GM04504 (cell line): ENCODE measurements around the gene CCDC85B.
"Not testable (repeated sequence)": the region's sequence is repeated elsewhere in the genome, so short reads cannot be mapped to it uniquely, and the experiment has no call there.

Experiments
- DNase-seq: peaks from one replicate; pipeline ENCODE4 v3.0.0-alpha.2; 2012; ENCODE audit warnings: low read depth

CCDC85B gene

DNA sequence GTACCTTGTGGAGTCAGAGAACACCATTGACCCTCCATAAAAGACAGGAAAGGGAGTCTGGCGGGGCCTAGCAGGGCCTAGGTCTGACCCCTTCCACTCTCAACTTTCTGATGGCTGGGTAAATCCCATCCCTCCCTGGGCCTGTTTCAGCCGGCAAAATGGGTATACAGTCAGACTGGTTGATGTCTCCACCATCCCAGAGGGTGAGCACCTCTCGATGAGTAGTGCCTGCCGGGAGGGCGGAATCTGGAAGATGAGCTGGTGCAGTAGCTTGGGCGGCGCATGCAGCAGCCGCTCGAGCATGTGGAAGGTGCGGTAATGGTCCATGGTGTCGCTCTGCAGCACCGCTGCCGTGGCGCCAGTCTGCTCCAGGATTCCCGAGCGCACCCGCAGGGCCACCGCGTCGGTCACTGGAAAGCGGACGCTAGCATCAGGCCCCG is 2.7 kb upstream of the CCDC85B start:
- no peak for DNase-seq

DNA sequence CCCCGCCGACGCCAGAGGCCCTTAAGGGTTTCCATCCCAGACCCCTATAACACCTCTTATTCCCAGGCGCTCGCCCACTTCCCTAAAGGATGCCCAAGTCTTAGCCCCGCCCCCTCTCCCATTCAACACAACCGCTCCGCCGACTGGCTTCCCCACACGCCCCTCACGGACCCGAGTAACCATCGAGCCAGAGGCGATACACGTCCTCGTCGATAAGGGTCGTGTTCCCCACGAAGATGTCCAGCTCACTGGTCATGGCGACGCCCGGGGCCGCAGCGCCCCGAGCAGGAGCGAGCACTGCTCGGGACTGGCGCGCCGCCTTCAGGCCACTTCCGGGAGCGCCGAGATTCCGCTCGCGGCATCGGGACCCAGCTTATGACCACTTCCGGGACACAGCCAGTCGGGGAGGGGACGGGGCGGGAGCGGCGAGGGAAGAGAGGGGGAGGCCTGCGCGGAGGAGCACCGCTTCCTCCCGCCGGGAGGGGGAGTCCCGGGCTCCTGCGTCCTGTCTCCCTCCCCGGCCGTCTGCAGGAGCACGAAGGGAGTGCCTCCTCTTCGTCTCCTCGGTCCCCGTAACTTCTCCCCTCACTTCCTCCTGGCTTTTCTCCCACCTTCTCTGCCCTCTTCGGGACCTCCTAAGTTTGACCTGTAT is 2.2 kb upstream of the CCDC85B start, which contains the start of gene FIBP:
Gene FIBP, minus strand, starts transcription at position 309 of the 652 bp plus-strand sequence. Its CDS starts 53 bp downstream, at position 256.
- peak; percentile 95 for DNase-seq

DNA sequence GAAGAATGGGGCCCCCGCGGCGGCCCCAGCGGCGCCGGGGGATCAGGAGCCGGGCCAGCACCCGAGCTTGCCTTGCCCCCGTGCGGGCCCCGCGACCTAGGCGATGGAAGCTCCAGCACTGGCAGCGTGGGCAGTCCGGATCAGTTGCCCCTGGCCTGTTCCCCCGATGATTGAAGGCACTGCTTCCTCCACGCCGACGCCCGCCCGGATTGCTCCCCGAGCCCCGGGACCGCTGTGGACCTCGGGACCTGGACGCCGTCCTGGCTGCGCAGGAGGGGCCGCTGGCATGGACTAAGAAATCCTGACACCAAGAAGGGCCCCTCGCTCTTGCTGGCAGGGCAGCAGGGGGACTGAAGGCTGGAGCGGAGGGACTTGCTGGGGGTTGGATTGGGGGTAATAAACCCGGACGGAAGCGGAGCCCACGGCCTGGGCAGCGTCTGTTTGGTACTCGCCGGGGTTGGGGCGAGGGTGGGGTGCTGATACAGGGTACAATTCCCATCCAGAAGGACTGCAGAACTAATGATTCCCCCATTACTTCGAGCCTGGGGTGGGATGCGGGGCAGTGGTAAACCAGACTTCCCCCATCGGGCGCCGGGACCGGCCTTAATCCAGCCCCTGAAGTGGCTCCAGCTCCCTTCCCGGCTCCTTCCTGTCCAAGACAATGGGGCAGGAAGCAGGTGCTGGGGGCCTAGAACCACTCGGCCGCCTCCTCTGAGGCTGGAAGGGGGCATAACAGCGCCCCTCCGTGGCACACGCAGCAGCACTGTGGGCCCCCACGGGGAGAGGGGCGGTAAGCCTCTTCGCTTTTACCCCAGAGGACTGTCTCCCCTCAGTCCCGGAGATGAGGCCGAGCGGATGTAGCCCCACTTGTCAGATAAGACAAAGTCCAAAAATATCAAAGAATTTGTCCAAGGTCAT is 1.0 kb downstream of the CCDC85B start:
- DNase-seq: no peak

DNA sequence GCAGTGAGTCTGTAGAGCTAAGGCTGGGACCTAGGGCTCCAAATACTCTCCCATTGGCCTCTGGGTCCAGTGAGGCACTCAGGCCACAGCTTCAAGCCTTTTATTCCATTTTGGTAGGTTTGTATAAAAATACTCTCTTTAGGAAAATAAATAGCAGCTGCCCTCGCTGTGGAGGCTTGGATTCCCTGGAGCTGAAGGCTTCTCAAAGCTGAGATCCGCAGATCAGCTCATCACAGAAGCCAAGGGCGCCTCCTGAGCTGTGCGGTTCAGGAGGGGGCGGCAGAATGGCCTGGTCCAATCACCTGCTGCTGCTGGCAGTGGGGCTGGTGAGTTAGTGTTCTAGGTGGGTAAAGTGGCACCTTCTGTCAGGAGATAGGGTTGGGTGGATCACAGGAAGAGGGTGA is 1.7 kb downstream of the CCDC85B start:
- DNase-seq: not testable (repeated sequence)

DNA sequence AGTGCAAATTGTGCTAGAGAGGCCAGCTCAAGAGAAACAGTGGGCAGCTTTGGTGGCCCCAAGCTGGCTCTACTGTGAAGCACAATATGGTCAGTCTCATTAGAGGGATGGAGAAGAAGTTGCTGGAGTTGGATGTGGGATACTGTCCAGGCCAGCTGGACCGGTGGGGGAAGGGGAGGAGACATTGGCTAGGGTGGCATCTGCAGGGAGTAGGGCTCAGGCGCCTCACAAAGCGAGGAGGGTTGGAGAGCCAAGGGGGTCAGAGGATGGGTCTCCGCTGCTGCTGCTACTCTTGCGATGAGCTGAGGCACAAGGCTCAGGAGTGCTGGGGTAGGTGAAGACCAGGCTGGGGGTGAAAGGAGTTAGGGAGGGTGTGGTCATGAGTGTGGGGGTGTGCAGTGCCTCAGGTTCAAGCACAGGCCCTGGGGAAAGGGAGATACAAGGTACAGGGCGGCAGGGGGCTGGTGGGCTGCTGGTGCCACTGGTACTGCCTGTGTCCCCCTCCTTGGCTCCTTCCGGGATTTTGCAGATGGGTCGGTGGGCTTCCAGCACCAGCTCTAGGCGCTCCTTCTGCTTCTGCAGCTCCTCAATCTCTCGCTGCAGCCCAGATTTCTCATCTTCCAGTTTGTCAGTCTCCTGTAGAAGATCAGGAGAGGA is 2.3 kb downstream of the CCDC85B start:
- DNase-seq: no peak

DNA sequence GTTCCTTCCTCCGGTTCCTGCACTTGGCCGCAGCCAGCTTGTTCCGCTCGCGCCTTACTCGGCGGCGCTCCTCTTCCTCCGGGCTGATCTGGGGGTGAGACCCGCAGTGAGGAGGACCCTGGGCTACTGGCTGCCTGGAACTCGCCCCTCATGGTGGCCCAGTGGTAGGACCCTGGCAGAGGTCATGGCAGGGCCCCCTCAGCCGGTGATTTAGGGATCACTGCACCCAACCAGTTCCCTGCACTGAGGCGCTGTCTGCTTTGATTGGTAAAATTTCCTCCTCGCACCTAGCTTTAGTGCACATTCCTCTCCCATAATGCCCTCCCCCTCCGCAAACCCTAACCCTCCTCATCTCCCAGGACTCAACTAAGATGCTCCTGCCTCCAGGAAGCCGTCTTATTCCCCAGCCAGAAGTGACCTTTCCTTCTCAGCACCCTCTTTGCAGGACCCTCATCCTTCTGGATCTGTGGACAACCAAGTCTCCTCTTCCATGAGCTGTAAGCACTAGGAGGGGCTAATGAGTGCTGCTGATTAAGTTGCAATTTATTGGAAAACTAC is 3.6 kb downstream of the CCDC85B start:
- no peak for DNase-seq

DNA sequence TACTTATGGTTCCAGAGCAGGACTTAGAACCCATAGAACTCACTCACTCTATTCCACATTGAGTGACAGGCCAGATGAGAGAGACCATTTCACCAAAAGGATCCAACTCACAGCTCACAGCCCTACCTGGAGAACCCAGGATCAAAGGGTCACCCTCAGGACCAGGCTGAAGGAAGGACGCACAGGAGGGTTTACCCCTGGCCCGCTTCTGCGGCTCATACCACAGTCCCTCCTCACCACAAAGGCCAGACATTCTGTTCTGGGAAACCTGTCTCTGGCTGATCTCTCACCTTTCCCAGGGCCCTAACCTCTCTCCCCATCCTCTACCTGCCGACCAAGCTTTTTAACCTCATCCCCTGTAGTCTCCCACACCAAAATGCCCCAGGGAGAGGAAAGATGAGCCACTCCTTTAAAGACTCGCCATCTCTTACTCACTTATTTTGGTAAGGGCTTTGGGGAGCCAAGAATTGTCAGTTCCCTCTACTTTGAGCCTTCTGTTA is 5.1 kb downstream of the CCDC85B start:
- no peak for DNase-seq

DNA sequence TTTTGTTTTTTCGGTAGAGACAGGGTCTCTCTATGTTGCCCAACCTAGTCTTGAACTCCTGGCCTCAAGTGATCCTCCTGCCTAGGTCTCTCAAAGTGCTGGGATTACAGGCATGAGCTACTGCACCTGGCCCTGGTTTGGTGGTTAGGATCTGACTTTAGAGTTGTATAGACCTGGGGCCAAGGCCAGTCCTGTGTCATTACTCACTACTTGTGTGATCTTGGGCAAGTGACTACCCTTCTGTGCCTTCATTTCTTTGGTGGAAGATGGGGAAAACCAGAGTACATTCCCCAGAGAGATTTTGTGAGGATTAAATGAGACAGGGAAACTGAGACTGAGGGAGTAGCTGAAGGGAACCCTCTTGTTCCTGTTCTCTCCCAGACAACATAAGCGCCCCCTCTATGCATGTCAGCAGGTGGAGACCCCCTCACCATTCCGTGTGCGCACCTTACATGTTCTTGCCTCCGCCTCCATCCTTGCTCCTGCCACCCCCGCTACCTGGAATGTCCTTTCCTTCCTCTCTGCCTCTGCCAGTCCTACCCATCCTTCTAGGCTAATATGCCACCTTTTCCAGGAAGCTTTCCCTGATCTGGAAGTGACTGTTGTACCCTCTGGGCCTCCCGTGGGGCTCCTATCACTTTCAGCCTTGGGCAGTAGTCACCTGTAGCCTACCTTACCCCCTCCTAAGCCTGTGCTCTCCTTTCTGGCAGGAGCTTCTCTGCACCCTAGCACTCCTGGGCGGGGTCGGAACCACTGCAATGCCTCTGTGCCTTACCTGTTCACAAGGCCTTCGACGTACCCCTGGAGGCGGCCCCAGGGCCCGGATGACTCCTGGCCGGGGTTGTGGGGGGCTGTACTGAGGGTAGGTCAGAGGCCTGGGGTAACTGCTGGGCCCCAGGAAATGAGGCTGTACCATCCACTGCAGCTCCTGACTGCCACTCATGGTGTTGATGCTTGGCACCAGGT is 5.8 kb downstream of the CCDC85B start:
- no peak for DNase-seq

DNA sequence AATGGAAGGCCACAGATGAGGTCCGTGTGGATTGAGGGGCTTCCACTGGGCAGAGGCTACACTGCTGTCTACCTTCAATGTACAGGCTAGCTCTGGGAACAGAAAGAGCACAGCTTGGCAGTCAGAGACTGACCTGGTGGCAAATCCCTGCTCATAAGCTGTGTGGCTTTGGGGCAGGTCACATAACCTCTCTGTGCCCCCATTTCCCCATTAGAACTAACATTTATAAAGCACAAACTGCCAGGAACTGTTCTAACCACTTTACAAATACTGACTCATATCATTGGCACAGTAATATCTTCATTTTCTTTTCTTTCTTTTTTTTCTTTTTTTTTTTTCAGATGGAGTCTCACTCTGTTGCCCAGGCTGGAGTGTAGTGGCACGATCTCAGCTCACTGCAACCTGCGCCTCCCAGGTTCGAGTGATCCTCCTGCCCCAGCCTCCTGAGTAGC is 6.6 kb downstream of the CCDC85B start:
- DNase-seq: no peak

DNA sequence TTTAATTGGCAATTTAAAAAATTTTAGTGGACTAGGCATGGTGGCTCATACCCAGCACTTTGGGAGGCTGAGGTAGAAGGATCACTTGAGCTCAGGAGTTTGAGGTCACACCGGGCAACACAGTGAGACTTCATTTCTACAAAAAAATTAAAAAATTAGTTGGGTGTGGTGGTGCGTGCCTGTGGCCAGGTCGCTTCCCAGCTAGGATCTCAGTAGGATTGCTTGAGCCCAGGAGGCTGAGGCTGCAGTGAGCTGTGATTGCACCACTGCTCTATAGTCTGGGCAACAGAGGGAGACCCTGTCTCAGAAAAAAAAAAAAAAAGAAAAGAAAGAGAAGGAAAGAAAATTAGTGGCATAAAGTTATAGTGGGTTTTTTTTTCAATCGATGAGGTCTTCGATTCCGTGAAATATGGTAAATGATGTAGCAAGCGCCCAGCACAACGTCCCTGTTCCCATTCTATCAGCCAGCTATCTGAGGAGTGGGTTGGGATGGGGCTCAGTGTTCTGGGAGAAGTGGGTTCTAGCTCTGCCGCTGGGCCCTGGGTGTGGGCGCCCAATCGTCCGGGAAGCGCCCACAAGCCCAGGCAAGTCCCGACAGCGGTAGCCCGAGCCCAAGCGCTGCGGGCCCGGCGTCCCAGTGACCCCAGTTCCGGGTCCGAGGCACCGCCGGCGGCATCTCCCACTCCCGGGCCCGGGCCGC is 8.3 kb downstream of the CCDC85B start:
- DNase-seq: no peak

DNA sequence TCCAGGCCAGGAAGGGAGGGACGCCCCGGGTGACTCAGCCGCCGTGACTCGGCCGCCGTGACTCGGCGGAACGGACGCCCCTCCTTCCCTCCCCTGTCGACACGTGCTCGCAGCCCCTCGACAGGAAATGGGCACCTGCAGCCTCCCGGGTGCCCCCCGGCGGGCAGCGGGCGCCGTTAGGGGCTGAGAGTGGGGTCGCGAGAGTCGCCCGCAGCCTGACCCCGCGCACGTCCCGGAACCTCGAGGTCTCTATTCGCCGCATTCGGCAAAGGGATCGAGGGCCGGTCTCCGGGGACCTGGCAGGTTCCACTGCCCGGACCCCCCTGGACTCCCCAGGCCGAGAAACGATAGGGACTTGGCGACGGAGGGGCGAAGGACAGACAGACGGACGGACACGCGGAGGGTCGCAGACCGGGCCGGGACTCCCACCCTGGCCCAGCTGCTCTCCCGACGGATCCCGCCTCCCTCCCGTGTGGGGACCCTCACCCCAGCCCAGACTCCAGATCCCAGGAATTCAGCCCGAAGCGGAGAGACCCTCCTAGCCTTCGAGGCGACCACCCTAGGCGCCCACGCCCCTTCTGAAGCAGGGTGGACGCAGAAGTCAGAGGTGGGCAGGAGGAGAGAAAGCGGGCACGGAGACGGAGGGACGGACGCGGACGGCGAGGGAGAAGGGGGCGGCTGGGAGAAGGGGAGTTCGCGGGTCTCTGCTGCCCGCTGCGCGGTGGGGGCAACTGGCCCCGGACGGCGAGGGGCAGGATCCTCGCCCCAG is 9.1 kb downstream of the CCDC85B start:
- peak; percentile 74 for DNase-seq

DNA sequence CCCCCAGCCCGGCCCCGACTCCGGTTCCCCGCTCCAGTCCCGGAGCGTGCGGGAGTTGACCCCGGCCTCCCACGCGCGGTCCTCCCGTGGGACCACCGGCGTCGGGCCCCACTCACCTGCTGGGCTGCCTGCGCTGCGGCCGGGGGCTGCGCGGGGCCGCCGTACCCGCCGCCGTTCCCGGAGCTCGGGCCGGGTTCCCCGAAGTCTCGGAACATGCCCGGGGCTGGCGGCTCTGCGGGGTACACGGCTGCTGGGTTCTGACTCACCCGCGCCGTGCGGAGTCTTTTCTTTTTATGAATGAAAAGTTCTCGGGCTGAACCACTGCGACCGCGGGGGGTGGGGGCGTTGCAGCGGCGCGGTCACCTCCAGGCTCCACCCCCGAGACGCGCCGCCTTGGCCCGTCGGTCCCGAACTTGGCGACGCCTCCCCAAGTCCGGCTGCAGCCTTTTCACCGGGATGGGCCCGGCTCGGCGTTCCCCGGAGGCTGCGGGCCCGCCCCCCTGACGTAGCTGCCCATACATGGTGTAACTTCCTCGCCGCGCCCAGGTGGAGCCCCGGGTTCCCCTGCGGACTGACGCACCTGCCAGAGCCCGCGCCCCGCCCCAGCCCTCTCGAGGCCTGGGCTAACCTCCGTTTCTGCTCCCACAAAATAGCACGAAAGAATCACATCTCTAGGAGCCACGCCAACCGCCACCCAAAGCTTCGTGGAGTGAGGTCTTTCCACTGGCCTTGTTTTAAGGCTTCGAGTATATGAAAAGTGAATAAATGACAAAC is 9.8 kb downstream of the CCDC85B start, which contains the start of gene FOSL1:
Gene FOSL1, minus strand, starts transcription at position 264 of the 774 bp plus-strand sequence. Its CDS starts 49 bp downstream, at position 215.
- peak; percentile 94 for DNase-seq

DNA sequence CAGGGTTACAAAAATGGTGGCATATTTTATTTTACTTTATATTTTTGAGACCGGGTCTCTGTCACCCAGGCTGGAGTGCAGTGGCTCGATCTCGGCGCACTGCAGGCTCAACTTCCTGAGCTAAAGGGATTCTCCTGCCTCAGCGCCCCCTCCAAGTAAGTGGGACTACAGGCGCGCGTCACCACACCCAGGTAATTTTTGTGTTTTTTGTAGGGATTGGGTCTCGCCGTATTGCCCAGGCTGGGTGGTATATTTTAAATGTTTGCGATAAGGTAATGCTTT is 10.4 kb downstream of the CCDC85B start:
- DNase-seq: no peak

DNA sequence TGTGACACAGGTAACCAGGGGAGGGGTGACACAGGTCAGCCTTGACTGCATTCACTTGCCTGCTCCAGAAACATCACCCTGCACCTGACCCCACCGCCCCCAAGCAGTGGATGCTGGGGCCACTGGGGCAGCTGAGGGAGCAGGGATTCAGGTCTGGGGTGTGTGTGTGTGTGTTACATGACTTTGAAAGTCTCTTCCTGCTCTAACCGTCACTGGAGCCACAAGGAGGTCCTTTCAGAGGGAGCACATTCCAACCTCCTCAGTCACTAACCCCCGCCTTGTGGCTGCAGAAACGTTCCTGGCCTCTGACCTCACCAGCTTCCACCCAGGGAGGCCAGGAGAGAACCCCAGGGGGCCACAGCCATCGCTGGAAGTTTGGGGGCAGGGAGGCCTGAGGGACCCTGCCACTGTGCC is 12.6 kb downstream of the CCDC85B start:
- DNase-seq: peak; percentile 84

DNA sequence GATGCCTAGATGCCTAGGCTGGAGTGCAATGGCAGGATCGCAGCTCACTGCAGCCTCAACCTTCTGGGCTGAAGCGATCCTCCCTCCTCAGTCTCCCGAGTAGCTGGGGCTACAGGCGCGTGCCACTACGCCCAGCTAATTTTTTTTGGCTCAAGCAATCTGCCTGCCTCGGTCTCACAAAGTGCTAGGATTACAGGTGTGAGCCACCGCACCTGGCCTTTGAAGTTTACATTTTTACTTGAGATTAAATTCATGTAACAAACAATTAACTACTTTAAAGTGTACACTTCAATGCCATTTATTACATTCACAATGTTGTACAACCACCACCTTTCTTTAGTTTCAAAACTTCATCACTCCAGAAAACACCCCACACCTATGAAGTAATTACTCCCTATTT is 13.2 kb downstream of the CCDC85B start:
- DNase-seq: no peak

DNA sequence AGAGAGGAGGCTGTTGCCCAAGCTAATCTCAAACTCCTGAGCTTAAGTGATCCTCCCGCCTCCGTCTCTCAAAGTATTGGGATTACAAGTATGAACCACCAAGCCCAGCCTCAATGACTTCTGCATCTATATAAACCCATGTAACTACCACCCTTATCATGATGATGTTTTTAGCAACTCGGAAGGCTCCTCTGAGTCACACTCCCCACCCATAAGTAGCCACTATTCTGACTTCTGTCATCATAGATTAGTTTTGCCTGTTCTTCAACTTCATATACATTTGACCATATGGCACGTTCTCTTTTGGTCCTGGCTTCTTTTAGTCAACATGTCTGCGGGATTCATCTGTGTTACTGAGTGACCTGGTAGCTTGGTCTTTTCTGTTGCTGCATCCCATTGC is 16.1 kb downstream of the CCDC85B start:
- no peak for DNase-seq

DNA sequence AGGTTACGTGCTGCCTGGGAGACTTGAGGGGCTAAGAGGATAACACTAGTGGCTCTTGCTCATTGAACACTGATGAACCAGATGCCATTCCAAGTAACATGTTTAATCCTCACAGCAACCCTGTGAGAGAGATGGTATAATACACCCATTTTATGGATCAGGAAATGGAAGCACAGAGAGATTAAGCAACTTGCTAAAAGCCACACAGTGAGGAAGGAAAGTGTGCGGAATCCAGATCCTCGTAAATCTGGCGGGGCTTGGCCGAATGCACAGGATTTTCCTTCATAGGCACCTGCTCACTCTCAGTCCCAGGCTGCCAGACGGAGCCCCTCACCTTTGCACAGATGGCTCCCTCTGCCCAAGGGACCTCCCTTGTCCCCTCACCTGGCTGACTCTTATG is 17.4 kb downstream of the CCDC85B start:
- no peak for DNase-seq

DNA sequence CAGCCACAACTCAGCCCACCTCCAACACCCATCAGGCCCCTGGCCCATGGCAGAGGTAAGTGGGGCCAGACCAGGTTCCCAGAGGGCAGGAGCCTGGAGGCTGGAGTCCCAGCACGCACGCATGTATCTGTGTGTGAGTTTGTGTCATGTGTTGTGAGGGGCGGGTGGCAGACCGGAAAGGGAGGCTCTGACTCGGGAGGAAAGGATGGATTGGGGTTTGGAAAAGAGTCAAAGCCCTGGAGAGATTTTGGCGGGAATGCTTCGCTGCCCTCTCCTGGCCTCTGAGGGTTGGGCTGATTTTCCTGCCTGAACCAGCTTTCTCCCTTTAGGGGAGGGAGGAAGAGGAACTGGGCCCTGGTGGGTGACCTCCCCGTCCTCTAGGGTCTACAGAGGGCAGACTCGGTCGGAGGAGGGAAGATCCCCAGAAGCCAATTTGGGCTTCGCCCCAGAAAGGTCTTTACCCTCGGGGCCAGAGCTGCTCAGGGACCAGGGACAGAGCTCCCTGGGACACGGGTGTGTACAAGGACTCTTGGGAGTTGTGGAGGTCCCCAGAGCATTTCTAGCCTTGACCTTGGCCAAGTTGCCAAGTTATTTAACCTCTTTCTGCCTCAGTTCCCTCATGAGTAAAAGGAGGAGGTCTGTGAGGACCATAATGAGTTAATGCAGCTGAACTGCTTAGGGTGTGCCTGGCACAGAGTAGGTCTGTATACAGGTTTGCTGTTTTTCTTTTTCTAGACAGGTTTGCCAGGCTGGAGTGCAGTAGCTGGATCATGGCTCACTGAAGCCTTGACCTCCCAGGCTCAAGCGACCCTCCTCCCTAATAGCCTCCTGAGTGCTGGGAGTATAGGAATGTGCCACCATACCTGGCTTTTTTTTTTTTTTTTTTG is 21.5 kb downstream of the CCDC85B start:
- peak; percentile 83 for DNase-seq
